GM12891 (cell line): ENCODE measurements around the gene BAIAP2.

ENCODE experiments used
- POLR2A ChIP-seq: IDR thresholded peaks from 2 replicates; pipeline ENCODE4 v1.6.1; 2011; ENCODE audit warnings: low read depth, low read length, control low read depth
- POLR2AphosphoS5 ChIP-seq: IDR thresholded peaks from 2 replicates; pipeline ENCODE4 v1.6.1; 2011; ENCODE audit warnings: low read depth, low read length, control low read depth
- POU2F2 ChIP-seq: IDR thresholded peaks from 2 replicates; pipeline ENCODE4 v1.6.1; 2011; ENCODE audit warnings: low read depth, mild to moderate bottlenecking, control low read depth, low read length, moderate library complexity
- TAF1 ChIP-seq: IDR thresholded peaks from 2 replicates; pipeline ENCODE4 v1.6.1; 2011; ENCODE audit warnings: low read depth, low read length, control low read depth

DNA sequence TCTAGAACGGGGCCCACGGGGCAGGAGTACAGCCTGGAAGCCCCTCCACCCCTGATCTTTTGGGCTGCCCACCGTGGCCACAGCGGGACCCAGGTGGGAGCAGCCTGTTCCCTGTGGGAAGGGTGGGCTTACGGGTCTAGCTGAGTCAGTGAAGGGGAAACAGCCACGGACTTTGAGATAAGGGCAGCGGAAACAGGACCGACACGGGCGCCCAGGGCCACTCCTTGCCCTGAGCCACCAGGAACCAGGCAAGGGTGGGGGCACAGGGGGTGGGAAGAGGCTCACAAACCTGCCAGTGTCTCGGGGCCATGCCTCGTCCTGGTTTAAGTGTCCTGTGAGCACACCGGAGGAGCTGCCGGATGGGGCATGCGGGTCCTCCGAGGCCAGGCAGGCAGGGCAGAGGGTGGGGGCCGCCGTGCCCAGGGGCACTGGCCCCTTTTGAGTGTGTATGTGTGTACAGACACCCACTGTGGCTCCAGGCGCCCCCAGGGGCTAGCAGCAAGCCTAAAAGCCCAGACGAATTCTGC, 82.8 kb downstream of the BAIAP2 start:
- TF ChIP-seq POLR2AphosphoS5 (no peak), TAF1 (no peak), POLR2A (no peak), POU2F2 (no peak)
